Measurements from ENCODE around the gene EEFSEC.
A peak's percentile ranks its signal among the peaks of the same experiment; 100 is the strongest.

EEFSEC gene

DNA sequence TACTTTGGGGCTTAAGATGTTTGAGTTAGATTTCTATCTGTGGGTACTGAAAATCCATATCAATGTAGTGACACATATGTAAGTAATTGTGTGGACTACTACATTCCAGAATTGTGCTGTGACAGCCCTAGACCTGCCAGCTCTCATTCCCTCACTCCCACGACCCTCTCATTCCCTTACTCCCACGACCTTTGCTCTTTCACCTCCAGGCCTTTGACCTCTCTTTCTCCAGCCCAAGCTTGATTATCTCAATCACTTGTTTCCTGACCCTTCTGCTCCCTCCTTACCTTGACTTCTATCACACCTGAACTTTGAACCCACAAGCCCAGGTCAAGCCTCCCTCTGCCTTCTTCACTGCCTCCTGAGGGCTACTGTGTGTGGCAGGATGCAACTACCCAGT, 26.0 kb upstream of the EEFSEC start:
- H3K27me3 ChIP-seq (ENCODE audit: insufficient read depth, poor library complexity, severe bottlenecking): no peaks in the 10 kb centered on the region
- no peak overlapping the region for H3K27ac ChIP-seq (replicated peaks)
- DNase-seq (ENCODE audit: low read depth in 1 of 2, low spot score in 1 of 2): no peak
- no peak overlapping the region for H3K4me3 ChIP-seq (replicated peaks; ENCODE audit: insufficient read depth, low read length)
- TF ChIP-seq, protein P1, sequence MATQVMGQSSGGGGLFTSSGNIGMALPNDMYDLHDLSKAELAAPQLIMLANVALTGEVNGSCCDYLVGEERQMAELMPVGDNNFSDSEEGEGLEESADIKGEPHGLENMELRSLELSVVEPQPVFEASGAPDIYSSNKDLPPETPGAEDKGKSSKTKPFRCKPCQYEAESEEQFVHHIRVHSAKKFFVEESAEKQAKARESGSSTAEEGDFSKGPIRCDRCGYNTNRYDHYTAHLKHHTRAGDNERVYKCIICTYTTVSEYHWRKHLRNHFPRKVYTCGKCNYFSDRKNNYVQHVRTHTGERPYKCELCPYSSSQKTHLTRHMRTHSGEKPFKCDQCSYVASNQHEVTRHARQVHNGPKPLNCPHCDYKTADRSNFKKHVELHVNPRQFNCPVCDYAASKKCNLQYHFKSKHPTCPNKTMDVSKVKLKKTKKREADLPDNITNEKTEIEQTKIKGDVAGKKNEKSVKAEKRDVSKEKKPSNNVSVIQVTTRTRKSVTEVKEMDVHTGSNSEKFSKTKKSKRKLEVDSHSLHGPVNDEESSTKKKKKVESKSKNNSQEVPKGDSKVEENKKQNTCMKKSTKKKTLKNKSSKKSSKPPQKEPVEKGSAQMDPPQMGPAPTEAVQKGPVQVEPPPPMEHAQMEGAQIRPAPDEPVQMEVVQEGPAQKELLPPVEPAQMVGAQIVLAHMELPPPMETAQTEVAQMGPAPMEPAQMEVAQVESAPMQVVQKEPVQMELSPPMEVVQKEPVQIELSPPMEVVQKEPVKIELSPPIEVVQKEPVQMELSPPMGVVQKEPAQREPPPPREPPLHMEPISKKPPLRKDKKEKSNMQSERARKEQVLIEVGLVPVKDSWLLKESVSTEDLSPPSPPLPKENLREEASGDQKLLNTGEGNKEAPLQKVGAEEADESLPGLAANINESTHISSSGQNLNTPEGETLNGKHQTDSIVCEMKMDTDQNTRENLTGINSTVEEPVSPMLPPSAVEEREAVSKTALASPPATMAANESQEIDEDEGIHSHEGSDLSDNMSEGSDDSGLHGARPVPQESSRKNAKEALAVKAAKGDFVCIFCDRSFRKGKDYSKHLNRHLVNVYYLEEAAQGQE (IDR thresholded peaks at IDR 0.05; ENCODE audit: insufficient replicate concordance, low read depth): no peak
- TF ChIP-seq CTCF (IDR thresholded peaks at IDR 0.05; ENCODE audit: insufficient read depth, low read length): no peak
- no peak for TF ChIP-seq GABPA (IDR thresholded peaks at IDR 0.05; ENCODE audit: low read depth)
- no peak for TF ChIP-seq POLR2AphosphoS5 (IDR thresholded peaks at IDR 0.05; ENCODE audit: low read depth)
- TF ChIP-seq SPI1 (IDR thresholded peaks at IDR 0.05; ENCODE audit: borderline replicate concordance, low read depth): no peak

DNA sequence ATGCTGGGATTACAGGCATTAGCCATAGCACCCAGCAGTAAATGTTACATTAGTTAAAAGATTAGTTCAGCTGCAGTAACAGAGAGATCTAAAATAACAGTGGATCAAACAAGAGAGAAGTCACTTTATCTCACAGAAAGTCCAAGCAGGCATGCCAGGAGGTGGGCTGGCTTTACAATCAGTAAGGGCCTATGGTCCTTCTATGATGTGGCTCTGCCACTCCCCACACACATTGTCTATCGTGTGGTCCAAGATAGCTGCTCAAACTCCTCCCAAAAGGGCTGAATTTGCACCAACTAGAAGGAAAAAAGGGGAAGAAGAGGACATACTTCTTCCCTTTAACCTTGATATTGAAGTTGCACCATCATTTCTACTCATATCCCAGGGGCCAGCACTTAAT, 25.0 kb upstream of the EEFSEC start:
- peak in 1 of 2 experiments; percentile 37 for DNase-seq (ENCODE audit: low read depth in 1 of 2, low spot score in 1 of 2)
- no peak overlapping the region for H3K4me3 ChIP-seq (replicated peaks; ENCODE audit: insufficient read depth, low read length)
- no peak overlapping the region for H3K27ac ChIP-seq (replicated peaks)
- TF ChIP-seq CTCF (IDR thresholded peaks at IDR 0.05; ENCODE audit: insufficient read depth, low read length) (no peak), POLR2AphosphoS5 (IDR thresholded peaks at IDR 0.05; ENCODE audit: low read depth) (no peak), GABPA (IDR thresholded peaks at IDR 0.05; ENCODE audit: low read depth) (no peak), SPI1 (IDR thresholded peaks at IDR 0.05; ENCODE audit: borderline replicate concordance, low read depth) (no peak)
- TF ChIP-seq, protein P1 (IDR thresholded peaks at IDR 0.05; ENCODE audit: insufficient replicate concordance, low read depth): no peak
- H3K27me3 ChIP-seq (ENCODE audit: insufficient read depth, poor library complexity, severe bottlenecking): no peaks in the 10 kb centered on the region

- no peak overlapping the region for H3K4me3 ChIP-seq (replicated peaks; ENCODE audit: insufficient read depth, low read length)
- no peak for TF ChIP-seq CTCF (IDR thresholded peaks at IDR 0.05; ENCODE audit: insufficient read depth, low read length)
- TF ChIP-seq SPI1 (IDR thresholded peaks at IDR 0.05; ENCODE audit: borderline replicate concordance, low read depth): no peak
- no peak for TF ChIP-seq GABPA (IDR thresholded peaks at IDR 0.05; ENCODE audit: low read depth)
- TF ChIP-seq, protein P1 (IDR thresholded peaks at IDR 0.05; ENCODE audit: insufficient replicate concordance, low read depth): no peak
- no peak for TF ChIP-seq POLR2AphosphoS5 (IDR thresholded peaks at IDR 0.05; ENCODE audit: low read depth)
- H3K27ac ChIP-seq (replicated peaks): no peak overlapping the region
- H3K27me3 ChIP-seq (ENCODE audit: insufficient read depth, poor library complexity, severe bottlenecking): no peaks in the 10 kb centered on the region
- DNase-seq (ENCODE audit: low read depth in 1 of 2, low spot score in 1 of 2): no peak
Measured at GRCh38 chr3:128131897-128132646, 21.2 kb upstream of the EEFSEC start.

Data from HL-60 (cell line).